Right atrium auricular region (tissue), 2 donors: ENCODE measurements around the gene METTL15. TPM values are rescaled to one million over a fixed set of nuclear protein-coding genes. Genes with fewer than 3 reads are reported as not detected.
"Not testable (repeated sequence)": the region's sequence is repeated elsewhere in the genome, so short reads cannot be mapped to it uniquely, and the experiment has no call there.

ENCODE experiments used
- DNase-seq: peaks from one replicate; pipeline ENCODE4 v3.0.0-alpha.2; 2019; ENCODE audit warnings: low spot score
- H3K27ac ChIP-seq, 2 donors: fragments of 200-600 bp; sonication (generic); 1 replicate in 1 of 2; 2 replicates in 1 of 2; pipeline ENCODE4 v1.5.1; 2016 to 2019
- H3K27me3 ChIP-seq, 2 donors: fragments of 200-600 bp; sonication (generic); one replicate each; pipeline versions ENCODE4 v1.5.1 to v1.6.0; 2017 to 2019
- H3K36me3 ChIP-seq: fragments of 200-600 bp; sonication (generic); one replicate; pipeline ENCODE4 v1.5.1; 2016
- H3K4me1 ChIP-seq, 2 donors: fragments of 200-600 bp; sonication (generic); one replicate each; pipeline versions ENCODE4 v1.5.1 to v1.6.0; 2017 to 2019
- H3K4me3 ChIP-seq, 2 donors: fragments of 200-600 bp; sonication (generic); 1 replicate in 1 of 2; 2 replicates in 1 of 2; pipeline ENCODE4 v1.5.1; 2017 to 2019; ENCODE audit warnings: mild to moderate bottlenecking in 1 of 2, moderate library complexity in 1 of 2
- H3K9me3 ChIP-seq, 2 donors: fragments of 200-600 bp; sonication (generic); one replicate each; pipeline ENCODE4 v1.5.1; 2019
- CTCF ChIP-seq, 2 donors: fragments of 200-600 bp; sonication (generic); IDR thresholded peaks; one replicate each; pipeline ENCODE4 v1.5.1; 2019; ENCODE audit warnings: antibody characterized with exemption in 2 of 2
- total RNA-seq, 2 donors: library from RNA; depleted of rRNA; stranded (reverse); fragments of >200 nt; gene quantifications; one replicate each; pipeline ENCODE4 v1.1.0, GENCODE V29; 2016

Gene METTL15
- total RNA-seq, 2 donors from 2014 or later = 5.3 to 9.5 TPM

- peaks cover 0 to 9% of the 10 kb centered on the region in 2 donors for H3K9me3 ChIP-seq
- no peak for TF ChIP-seq CTCF (IDR thresholded peaks at IDR 0.05)
- no peak overlapping the region for H3K27ac ChIP-seq
- no peaks in the 10 kb centered on the region for H3K4me1 ChIP-seq
- no peak for DNase-seq
- no peaks in the 10 kb centered on the region for H3K36me3 ChIP-seq
- no peak overlapping the region for H3K4me3 ChIP-seq
- H3K27me3 ChIP-seq = no peaks in the 10 kb centered on the region
Measured at GRCh38 chr11:28169816-28170215, 61.6 kb downstream of the METTL15 start.

- no peaks in the 10 kb centered on the region for H3K4me1 ChIP-seq
- DNase-seq = no peak
- no peaks in the 10 kb centered on the region for H3K36me3 ChIP-seq
- H3K27me3 ChIP-seq = no peaks in the 10 kb centered on the region
- no peak for TF ChIP-seq CTCF (IDR thresholded peaks at IDR 0.05)
- H3K4me3 ChIP-seq = no peak overlapping the region
- H3K27ac ChIP-seq = no peak overlapping the region
- peaks cover 0 to 3% of the 10 kb centered on the region in 2 donors for H3K9me3 ChIP-seq
Measured at GRCh38 chr11:28170759-28171158, 62.6 kb downstream of the METTL15 start.

GRCh38 chr11:28176351-28176750, 68.2 kb downstream of the METTL15 start:
- no peak for TF ChIP-seq CTCF (IDR thresholded peaks at IDR 0.05)

GRCh38 chr11:28195449-28195848, 87.3 kb downstream of the METTL15 start:
- no peak overlapping the region for H3K4me3 ChIP-seq
- no peak overlapping the region for H3K27ac ChIP-seq
- H3K4me1 ChIP-seq = no peaks in the 10 kb centered on the region
- no peaks in the 10 kb centered on the region for H3K27me3 ChIP-seq
- H3K9me3 ChIP-seq = peaks cover 0 to 8% of the 10 kb centered on the region in 2 donors
- DNase-seq = no peak
- H3K36me3 ChIP-seq = peaks cover 9% of the 10 kb centered on the region
- TF ChIP-seq CTCF (IDR thresholded peaks at IDR 0.05) = no peak

More at GRCh38 chr11:28176351-28176750, 68.2 kb downstream of the METTL15 start:
- H3K27me3 ChIP-seq = no peaks in the 10 kb centered on the region
- H3K27ac ChIP-seq = no peak overlapping the region
- H3K4me1 ChIP-seq = no peaks in the 10 kb centered on the region
- H3K36me3 ChIP-seq = no peaks in the 10 kb centered on the region
- no peak overlapping the region for H3K4me3 ChIP-seq
- DNase-seq = no peak
- H3K9me3 ChIP-seq = no peaks in the 10 kb centered on the region

- H3K9me3 ChIP-seq = no peaks in the 10 kb centered on the region
- DNase-seq = no peak
Measured at GRCh38 chr11:28209906-28210305, 101.7 kb downstream of the METTL15 start.

GRCh38 chr11:28222063-28222462, 113.9 kb downstream of the METTL15 start:
- H3K36me3 ChIP-seq, H3K9me3 ChIP-seq, H3K4me1 ChIP-seq, H3K27ac ChIP-seq, DNase-seq, H3K4me3 ChIP-seq, H3K27me3 ChIP-seq: not testable (repeated sequence)

More at GRCh38 chr11:28209906-28210305, 101.7 kb downstream of the METTL15 start:
- Histone ChIP-seq H3K36me3 (no peaks in the 10 kb centered on the region), H3K4me3 (no peak overlapping the region), H3K27ac (no peak overlapping the region), H3K4me1 (no peaks in the 10 kb centered on the region), H3K27me3 (no peaks in the 10 kb centered on the region)
- TF ChIP-seq CTCF (IDR thresholded peaks at IDR 0.05) = no peak
